ENCODE data around the gene HNRNPLL. TPM values are rescaled to one million over a fixed set of nuclear protein-coding genes. Genes with fewer than 3 reads are reported as not detected.
"Not testable (repeated sequence)": the region's sequence is repeated elsewhere in the genome, so short reads cannot be mapped to it uniquely, and the experiment has no call there.

HNRNPLL gene
- total and polyA plus RNA-seq, 2 donors: 24.1 to 54.0 TPM

GRCh38 chr2:38642373-38643017 is 39.8 kb upstream of the HNRNPLL start:
- peaks cover 0 to 13% of the 10 kb centered on the region in 2 donors for H3K9me3 ChIP-seq (ENCODE audit: control insufficient read depth in 2 of 2, insufficient read depth in 1 of 2, low read length in 1 of 2)
- not testable (repeated sequence) for H3K27me3 ChIP-seq (ENCODE audit: control insufficient read depth in 2 of 2, insufficient read depth in 1 of 2, low read length in 1 of 2); H3K4me3 ChIP-seq (ENCODE audit: low read length in 2 of 2); H3K36me3 ChIP-seq (ENCODE audit: control insufficient read depth in 2 of 2, insufficient read depth in 2 of 2, low read length in 1 of 2); DNase-seq (ENCODE audit: low read depth in 6 of 9, low spot score in 9 of 9)
- peaks cover 13 to 31% of the 10 kb centered on the region in 2 donors for H3K4me1 ChIP-seq (ENCODE audit: control insufficient read depth in 2 of 2, insufficient read depth in 2 of 2, low read length in 2 of 2)
- peak overlapping the region in 1 of 2 donors; percentile 95 for H3K27ac ChIP-seq (ENCODE audit: low read depth in 1 of 2, low read length in 1 of 2)
- 78% methylated on average over 14 of the region's 14 CpGs for WGBS

- Histone ChIP-seq H3K27me3 (ENCODE audit: control insufficient read depth in 2 of 2, insufficient read depth in 1 of 2, low read length in 1 of 2) (no peaks in the 10 kb centered on the region), H3K4me3 (ENCODE audit: low read length in 2 of 2) (no peak overlapping the region), H3K36me3 (ENCODE audit: control insufficient read depth in 2 of 2, insufficient read depth in 2 of 2, low read length in 1 of 2) (no peaks in the 10 kb centered on the region), H3K4me1 (ENCODE audit: control insufficient read depth in 2 of 2, insufficient read depth in 2 of 2, low read length in 2 of 2) (peaks cover 0 to 2% of the 10 kb centered on the region in 2 donors), H3K27ac (ENCODE audit: low read depth in 1 of 2, low read length in 1 of 2) (no peak overlapping the region), H3K9me3 (ENCODE audit: control insufficient read depth in 2 of 2, insufficient read depth in 1 of 2, low read length in 1 of 2) (peaks cover 0 to 5% of the 10 kb centered on the region in 2 donors)
- WGBS: 98% methylated on average over 4 of the region's 4 CpGs
- no peak for DNase-seq (ENCODE audit: low read depth in 6 of 9, low spot score in 9 of 9)
Observed at GRCh38 chr2:38636069-38636468, 33.3 kb upstream of the HNRNPLL start.

GRCh38 chr2:38635139-38635538 is 32.4 kb upstream of the HNRNPLL start:
- Histone ChIP-seq H3K4me3 (ENCODE audit: low read length in 2 of 2) (no peak overlapping the region), H3K27me3 (ENCODE audit: control insufficient read depth in 2 of 2, insufficient read depth in 1 of 2, low read length in 1 of 2) (no peaks in the 10 kb centered on the region), H3K27ac (ENCODE audit: low read depth in 1 of 2, low read length in 1 of 2) (no peak overlapping the region), H3K4me1 (ENCODE audit: control insufficient read depth in 2 of 2, insufficient read depth in 2 of 2, low read length in 2 of 2) (peaks cover 0 to 2% of the 10 kb centered on the region in 2 donors), H3K9me3 (ENCODE audit: control insufficient read depth in 2 of 2, insufficient read depth in 1 of 2, low read length in 1 of 2) (peaks cover 0 to 5% of the 10 kb centered on the region in 2 donors), H3K36me3 (ENCODE audit: control insufficient read depth in 2 of 2, insufficient read depth in 2 of 2, low read length in 1 of 2) (no peaks in the 10 kb centered on the region)
- no peak for DNase-seq (ENCODE audit: low read depth in 6 of 9, low spot score in 9 of 9)
- WGBS: 97% methylated on average over 4 of the region's 4 CpGs

- Histone ChIP-seq H3K27ac (ENCODE audit: low read depth in 1 of 2, low read length in 1 of 2) (no peak overlapping the region), H3K36me3 (ENCODE audit: control insufficient read depth in 2 of 2, insufficient read depth in 2 of 2, low read length in 1 of 2) (no peaks in the 10 kb centered on the region)
- WGBS: 32% methylated on average over 3 of the region's 3 CpGs
Observed at GRCh38 chr2:38634684-38635083, 32.0 kb upstream of the HNRNPLL start.

GRCh38 chr2:38633895-38634294 is 31.2 kb upstream of the HNRNPLL start:
- Histone ChIP-seq H3K27ac (ENCODE audit: low read depth in 1 of 2, low read length in 1 of 2) (no peak overlapping the region), H3K4me1 (ENCODE audit: control insufficient read depth in 2 of 2, insufficient read depth in 2 of 2, low read length in 2 of 2) (peaks cover 0 to 2% of the 10 kb centered on the region in 2 donors), H3K4me3 (ENCODE audit: low read length in 2 of 2) (no peak overlapping the region), H3K36me3 (ENCODE audit: control insufficient read depth in 2 of 2, insufficient read depth in 2 of 2, low read length in 1 of 2) (no peaks in the 10 kb centered on the region), H3K9me3 (ENCODE audit: control insufficient read depth in 2 of 2, insufficient read depth in 1 of 2, low read length in 1 of 2) (peaks cover 0 to 5% of the 10 kb centered on the region in 2 donors), H3K27me3 (ENCODE audit: control insufficient read depth in 2 of 2, insufficient read depth in 1 of 2, low read length in 1 of 2) (no peaks in the 10 kb centered on the region)
- 78% methylated on average over 2 of the region's 2 CpGs for WGBS
- DNase-seq (ENCODE audit: low read depth in 6 of 9, low spot score in 9 of 9): no peak

More at GRCh38 chr2:38634684-38635083, 32.0 kb upstream of the HNRNPLL start:
- no peaks in the 10 kb centered on the region for H3K27me3 ChIP-seq (ENCODE audit: control insufficient read depth in 2 of 2, insufficient read depth in 1 of 2, low read length in 1 of 2)
- peak in 1 of 9 donors; percentile 47 for DNase-seq (ENCODE audit: low read depth in 6 of 9, low spot score in 9 of 9)
- peaks cover 0 to 5% of the 10 kb centered on the region in 2 donors for H3K9me3 ChIP-seq (ENCODE audit: control insufficient read depth in 2 of 2, insufficient read depth in 1 of 2, low read length in 1 of 2)
- H3K4me1 ChIP-seq (ENCODE audit: control insufficient read depth in 2 of 2, insufficient read depth in 2 of 2, low read length in 2 of 2): peaks cover 0 to 2% of the 10 kb centered on the region in 2 donors
- H3K4me3 ChIP-seq (ENCODE audit: low read length in 2 of 2): no peak overlapping the region

- no peaks in the 10 kb centered on the region for H3K27me3 ChIP-seq (ENCODE audit: control insufficient read depth in 2 of 2, insufficient read depth in 1 of 2, low read length in 1 of 2)
- H3K9me3 ChIP-seq (ENCODE audit: control insufficient read depth in 2 of 2, insufficient read depth in 1 of 2, low read length in 1 of 2): peaks cover 0 to 5% of the 10 kb centered on the region in 2 donors
- no peaks in the 10 kb centered on the region for H3K36me3 ChIP-seq (ENCODE audit: control insufficient read depth in 2 of 2, insufficient read depth in 2 of 2, low read length in 1 of 2)
- H3K4me3 ChIP-seq (ENCODE audit: low read length in 2 of 2): no peak overlapping the region
- peaks cover 0 to 2% of the 10 kb centered on the region in 2 donors for H3K4me1 ChIP-seq (ENCODE audit: control insufficient read depth in 2 of 2, insufficient read depth in 2 of 2, low read length in 2 of 2)
- H3K27ac ChIP-seq (ENCODE audit: low read depth in 1 of 2, low read length in 1 of 2): no peak overlapping the region
- DNase-seq (ENCODE audit: low read depth in 6 of 9, low spot score in 9 of 9): no peak
Observed at GRCh38 chr2:38632980-38633379, 30.3 kb upstream of the HNRNPLL start.

- H3K9me3 ChIP-seq (ENCODE audit: control insufficient read depth in 2 of 2, insufficient read depth in 1 of 2, low read length in 1 of 2): peaks cover 0 to 2% of the 10 kb centered on the region in 2 donors
- H3K27ac ChIP-seq (ENCODE audit: low read depth in 1 of 2, low read length in 1 of 2): no peak overlapping the region
- 91% methylated on average over 2 of the region's 2 CpGs for WGBS
- DNase-seq (ENCODE audit: low read depth in 6 of 9, low spot score in 9 of 9): no peak
- H3K36me3 ChIP-seq (ENCODE audit: control insufficient read depth in 2 of 2, insufficient read depth in 2 of 2, low read length in 1 of 2): no peaks in the 10 kb centered on the region
- H3K4me1 ChIP-seq (ENCODE audit: control insufficient read depth in 2 of 2, insufficient read depth in 2 of 2, low read length in 2 of 2): peaks cover 8 to 11% of the 10 kb centered on the region in 2 donors
- no peaks in the 10 kb centered on the region for H3K27me3 ChIP-seq (ENCODE audit: control insufficient read depth in 2 of 2, insufficient read depth in 1 of 2, low read length in 1 of 2)
- no peak overlapping the region for H3K4me3 ChIP-seq (ENCODE audit: low read length in 2 of 2)
Observed at GRCh38 chr2:38631976-38632375, 29.2 kb upstream of the HNRNPLL start.

GRCh38 chr2:38629684-38630083 is 27.0 kb upstream of the HNRNPLL start:
- H3K9me3 ChIP-seq (ENCODE audit: control insufficient read depth in 2 of 2, insufficient read depth in 1 of 2, low read length in 1 of 2): no peaks in the 10 kb centered on the region
- no peaks in the 10 kb centered on the region for H3K36me3 ChIP-seq (ENCODE audit: control insufficient read depth in 2 of 2, insufficient read depth in 2 of 2, low read length in 1 of 2)
- 98% methylated on average over 1 of the region's 1 CpG for WGBS
- no peak overlapping the region for H3K27ac ChIP-seq (ENCODE audit: low read depth in 1 of 2, low read length in 1 of 2)
- H3K27me3 ChIP-seq (ENCODE audit: control insufficient read depth in 2 of 2, insufficient read depth in 1 of 2, low read length in 1 of 2): no peaks in the 10 kb centered on the region
- H3K4me1 ChIP-seq (ENCODE audit: control insufficient read depth in 2 of 2, insufficient read depth in 2 of 2, low read length in 2 of 2): peaks cover 17 to 31% of the 10 kb centered on the region in 2 donors
- H3K4me3 ChIP-seq (ENCODE audit: low read length in 2 of 2): no peak overlapping the region
- DNase-seq (ENCODE audit: low read depth in 6 of 9, low spot score in 9 of 9): no peak

GRCh38 chr2:38627391-38627790 is 24.7 kb upstream of the HNRNPLL start:
- Histone ChIP-seq H3K27ac (ENCODE audit: low read depth in 1 of 2, low read length in 1 of 2) (peak overlapping the region in 1 of 2 donors; percentile 94), H3K4me1 (ENCODE audit: control insufficient read depth in 2 of 2, insufficient read depth in 2 of 2, low read length in 2 of 2) (peaks cover 17 to 41% of the 10 kb centered on the region in 2 donors), H3K9me3 (ENCODE audit: control insufficient read depth in 2 of 2, insufficient read depth in 1 of 2, low read length in 1 of 2) (no peaks in the 10 kb centered on the region), H3K4me3 (ENCODE audit: low read length in 2 of 2) (no peak overlapping the region), H3K36me3 (ENCODE audit: control insufficient read depth in 2 of 2, insufficient read depth in 2 of 2, low read length in 1 of 2) (no peaks in the 10 kb centered on the region), H3K27me3 (ENCODE audit: control insufficient read depth in 2 of 2, insufficient read depth in 1 of 2, low read length in 1 of 2) (no peaks in the 10 kb centered on the region)
- WGBS: 91% methylated on average over 4 of the region's 4 CpGs
- DNase-seq (ENCODE audit: low read depth in 6 of 9, low spot score in 9 of 9): no peak

All from thymus (tissue), 11 donors.